Body of pancreas (tissue), 4 donors: ENCODE measurements around the gene TRIM47.

Experiments used
- CTCF ChIP-seq, 7 experiments: fragments of 450-650 bp in 4 of 7; fragments of 200-600 bp in 3 of 7; sonication (generic) in 3 of 7; IDR thresholded peaks; one replicate each; pipeline ENCODE4 v1.5.1; 2016 to 2019; ENCODE audit warnings: antibody characterized with exemption in 7 of 7
- POLR2A ChIP-seq, 3 donors: fragments of 450-650 bp; IDR thresholded peaks; one replicate each; pipeline ENCODE4 v1.6.1; 2016; ENCODE audit warnings: antibody characterized with exemption in 3 of 3, mild to moderate bottlenecking in 2 of 3

- TF ChIP-seq CTCF (IDR thresholded peaks at IDR 0.05) (no peak), POLR2A (IDR thresholded peaks at IDR 0.05) (no peak)
Measured at GRCh38 chr17:75880266-75880665, 1.9 kb upstream of the TRIM47 start.
